NCI-H146 (cell line): ENCODE results near the gene VASN.

ENCODE experiments used
- DNase-seq: peaks from one replicate; lab custom pipeline; 2025; lab: John Stamatoyannopoulos, UW

VASN gene

GRCh38 chr16:4372578-4373355 is 1.1 kb downstream of the VASN start:
- peak; percentile 91 for DNase-seq

GRCh38 chr16:4373356-4373908 is 1.8 kb downstream of the VASN start:
- DNase-seq, result no peak

- DNase-seq, result no peak
Observed at GRCh38 chr16:4373909-4374742, 2.5 kb downstream of the VASN start.

- no peak for DNase-seq
Observed at GRCh38 chr16:4375717-4376116, 4.1 kb downstream of the VASN start.

- DNase-seq, result no peak
Observed at GRCh38 chr16:4376126-4376892, 4.7 kb downstream of the VASN start.

GRCh38 chr16:4376893-4377572 is 5.4 kb downstream of the VASN start:
- no peak for DNase-seq

GRCh38 chr16:4377573-4378154 is 6.0 kb downstream of the VASN start:
- no peak for DNase-seq

GRCh38 chr16:4378161-4378666 is 6.6 kb downstream of the VASN start:
- DNase-seq, result no peak

- no peak for DNase-seq
Observed at GRCh38 chr16:4378999-4379690, 7.5 kb downstream of the VASN start.

- no peak for DNase-seq
Observed at GRCh38 chr16:4380119-4381063, 8.7 kb downstream of the VASN start.

- no peak for DNase-seq
Observed at GRCh38 chr16:4381072-4381934, 9.7 kb downstream of the VASN start.

GRCh38 chr16:4381935-4382794 is 10.5 kb downstream of the VASN start:
- DNase-seq, result no peak

GRCh38 chr16:4382795-4383357 is 11.2 kb downstream of the VASN start:
- no peak for DNase-seq

GRCh38 chr16:4383591-4384444 is 12.2 kb downstream of the VASN start:
- DNase-seq, result no peak

- no peak for DNase-seq
Observed at GRCh38 chr16:4384509-4384942, 12.9 kb downstream of the VASN start.
